ENCODE measurements around the gene ORC6. TPM values are rescaled to one million over a fixed set of nuclear protein-coding genes. Genes with fewer than 3 reads are reported as not detected.

Gene ORC6
- total RNA-seq, 1 donor from 2014 or later: 1.3 TPM

DNA sequence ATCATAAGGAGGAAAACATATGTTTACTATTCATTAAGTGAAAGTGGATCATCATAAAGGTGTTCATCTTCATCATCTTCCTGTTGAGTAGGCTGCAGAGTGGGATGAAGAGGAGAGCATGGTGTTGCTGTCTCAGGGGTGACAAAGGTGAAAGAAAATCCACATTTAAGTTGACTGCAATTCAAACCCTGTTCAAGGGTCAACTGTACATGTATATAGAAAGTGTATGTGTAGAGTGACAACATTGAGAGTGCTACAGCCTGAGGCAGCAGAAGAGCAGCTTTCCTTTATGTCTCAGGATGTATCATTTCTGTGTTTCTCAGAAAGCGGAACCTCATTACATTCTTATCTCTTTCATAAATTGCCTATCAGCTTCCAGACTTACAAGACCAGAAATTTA, 17.2 kb downstream of the ORC6 start:
- ATAC-seq (no peak), DNase-seq (no peak)
- intact Hi-C loops (cut with DNase I): no loop called here

DNA sequence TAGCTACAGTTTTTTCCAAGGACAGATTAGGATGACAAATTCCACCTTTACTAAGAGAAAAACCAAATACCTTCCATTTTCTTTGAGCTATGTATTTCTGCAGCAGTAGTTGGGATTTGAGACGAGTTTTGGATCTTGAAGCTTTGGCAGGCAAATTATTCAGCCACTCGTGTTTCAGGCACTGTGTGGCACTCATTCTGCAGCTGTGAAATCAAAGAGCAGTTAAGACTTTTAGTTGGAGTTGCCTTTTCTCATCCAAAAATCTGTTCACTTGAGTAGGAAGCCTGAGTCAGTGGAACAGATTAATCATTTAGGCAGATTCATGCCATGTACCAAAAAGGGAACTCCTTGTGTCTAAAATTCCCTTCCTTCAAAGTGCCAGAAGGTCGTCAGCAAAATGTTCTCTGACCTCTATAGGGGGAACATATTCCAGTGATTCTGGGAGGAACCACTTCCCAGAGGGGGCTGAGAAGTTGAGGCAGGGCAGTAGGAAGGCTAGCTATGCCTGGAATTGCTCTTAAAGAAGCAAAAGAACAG, 20.1 kb downstream of the ORC6 start:
- no peaks in the 10 kb centered on the region for H3K27me3 ChIP-seq (ENCODE audit: low read depth)
- no peak for ATAC-seq
- H3K27ac ChIP-seq: no peak overlapping the region
- no peak for DNase-seq
- TF ChIP-seq, protein P1, sequence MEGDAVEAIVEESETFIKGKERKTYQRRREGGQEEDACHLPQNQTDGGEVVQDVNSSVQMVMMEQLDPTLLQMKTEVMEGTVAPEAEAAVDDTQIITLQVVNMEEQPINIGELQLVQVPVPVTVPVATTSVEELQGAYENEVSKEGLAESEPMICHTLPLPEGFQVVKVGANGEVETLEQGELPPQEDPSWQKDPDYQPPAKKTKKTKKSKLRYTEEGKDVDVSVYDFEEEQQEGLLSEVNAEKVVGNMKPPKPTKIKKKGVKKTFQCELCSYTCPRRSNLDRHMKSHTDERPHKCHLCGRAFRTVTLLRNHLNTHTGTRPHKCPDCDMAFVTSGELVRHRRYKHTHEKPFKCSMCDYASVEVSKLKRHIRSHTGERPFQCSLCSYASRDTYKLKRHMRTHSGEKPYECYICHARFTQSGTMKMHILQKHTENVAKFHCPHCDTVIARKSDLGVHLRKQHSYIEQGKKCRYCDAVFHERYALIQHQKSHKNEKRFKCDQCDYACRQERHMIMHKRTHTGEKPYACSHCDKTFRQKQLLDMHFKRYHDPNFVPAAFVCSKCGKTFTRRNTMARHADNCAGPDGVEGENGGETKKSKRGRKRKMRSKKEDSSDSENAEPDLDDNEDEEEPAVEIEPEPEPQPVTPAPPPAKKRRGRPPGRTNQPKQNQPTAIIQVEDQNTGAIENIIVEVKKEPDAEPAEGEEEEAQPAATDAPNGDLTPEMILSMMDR (IDR thresholded peaks at IDR 0.05): no peak
- no peak overlapping the region for H3K4me3 ChIP-seq
- no peaks in the 10 kb centered on the region for H3K36me3 ChIP-seq
- H3K9me3 ChIP-seq: no peaks in the 10 kb centered on the region
- intact Hi-C loops (cut with DNase I): no loop called here
- no peaks in the 10 kb centered on the region for H3K4me1 ChIP-seq

More for the DNA sequence above, 17.2 kb downstream of the ORC6 start:
- TF ChIP-seq, protein P1 (IDR thresholded peaks at IDR 0.05): no peak
- Histone ChIP-seq H3K27me3 (ENCODE audit: low read depth) (no peaks in the 10 kb centered on the region), H3K4me1 (no peaks in the 10 kb centered on the region), H3K4me3 (no peak overlapping the region), H3K27ac (no peak overlapping the region), H3K36me3 (no peaks in the 10 kb centered on the region), H3K9me3 (no peaks in the 10 kb centered on the region)

DNA sequence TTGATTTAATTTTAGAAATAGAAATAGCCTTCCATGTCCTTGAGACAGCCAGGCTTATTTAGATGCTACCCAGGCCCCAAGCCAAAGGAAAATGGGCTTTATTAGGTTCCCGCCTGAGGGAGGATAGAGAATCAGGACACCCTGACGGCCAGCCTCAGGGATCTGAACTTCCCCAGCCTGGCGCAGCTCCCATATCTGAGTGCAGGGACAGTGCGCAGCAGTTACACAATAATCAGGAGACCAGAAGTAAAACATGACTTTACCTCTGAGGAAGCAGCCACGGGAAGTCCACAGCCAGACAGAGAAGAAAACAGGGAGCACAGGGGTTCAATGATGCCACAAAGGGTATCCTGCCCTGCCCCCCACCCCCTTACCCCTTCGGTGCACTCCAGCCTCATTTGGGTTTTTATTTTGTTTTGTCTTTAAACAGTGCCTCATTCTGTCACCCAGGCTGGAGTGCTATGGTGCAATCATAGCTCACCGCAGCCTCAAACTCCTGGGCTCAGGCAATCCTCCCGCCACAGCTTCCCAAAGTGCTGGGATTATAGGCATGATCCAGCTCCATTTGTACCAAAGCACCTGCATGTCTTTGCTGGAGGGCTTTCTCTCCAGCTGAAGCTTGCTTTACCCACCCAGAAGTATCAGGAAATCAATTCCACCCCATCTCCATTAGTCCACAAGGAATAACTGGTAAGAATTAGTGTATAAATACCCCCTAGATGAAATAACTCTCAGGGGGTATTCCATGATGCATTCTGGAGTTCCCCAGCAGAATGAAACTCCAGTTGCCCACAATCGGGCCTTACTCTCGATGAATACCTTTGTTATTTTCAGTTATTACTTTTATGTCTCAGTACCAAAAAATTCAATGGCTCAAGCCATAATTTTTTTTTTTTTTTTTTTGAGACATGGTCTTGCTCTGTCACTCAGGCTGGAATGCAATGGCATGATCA, 21.9 kb downstream of the ORC6 start:
- no peaks in the 10 kb centered on the region for H3K4me1 ChIP-seq
- TF ChIP-seq, protein P1 (IDR thresholded peaks at IDR 0.05): no peak
- intact Hi-C loops (cut with DNase I): no loop called here
- DNase-seq (no peak), ATAC-seq (peak; percentile 50 to 68)
- H3K27ac ChIP-seq: no peak overlapping the region
- no peaks in the 10 kb centered on the region for H3K36me3 ChIP-seq
- H3K27me3 ChIP-seq (ENCODE audit: low read depth): no peaks in the 10 kb centered on the region
- H3K4me3 ChIP-seq: no peak overlapping the region
- no peaks in the 10 kb centered on the region for H3K9me3 ChIP-seq

DNA sequence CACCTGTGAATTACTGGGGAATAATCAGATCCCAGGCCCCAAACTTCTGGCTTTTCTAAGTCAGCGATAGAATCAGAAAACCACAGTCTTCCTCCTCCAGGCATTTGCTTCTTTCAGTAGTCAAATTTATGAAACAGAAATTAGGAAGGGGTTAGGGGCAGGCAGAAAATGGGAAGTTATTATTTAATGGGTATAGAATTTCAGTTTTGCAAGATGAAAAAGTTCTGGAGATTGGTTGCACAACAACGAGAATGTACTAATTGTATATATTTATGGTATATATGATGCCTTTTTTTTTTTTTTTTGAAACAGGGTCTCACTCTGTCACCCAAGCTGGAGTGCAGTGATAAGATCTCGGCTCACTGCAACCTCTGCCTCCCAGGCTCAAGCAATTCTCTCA, 23.5 kb downstream of the ORC6 start:
- Histone ChIP-seq H3K27ac (no peak overlapping the region), H3K4me1 (no peaks in the 10 kb centered on the region), H3K4me3 (no peak overlapping the region), H3K9me3 (no peaks in the 10 kb centered on the region), H3K36me3 (no peaks in the 10 kb centered on the region), H3K27me3 (ENCODE audit: low read depth) (no peaks in the 10 kb centered on the region)
- no peak for DNase-seq
- intact Hi-C loops (cut with DNase I): no loop called here
- TF ChIP-seq, protein P1 (IDR thresholded peaks at IDR 0.05): no peak
- ATAC-seq: no peak

DNA sequence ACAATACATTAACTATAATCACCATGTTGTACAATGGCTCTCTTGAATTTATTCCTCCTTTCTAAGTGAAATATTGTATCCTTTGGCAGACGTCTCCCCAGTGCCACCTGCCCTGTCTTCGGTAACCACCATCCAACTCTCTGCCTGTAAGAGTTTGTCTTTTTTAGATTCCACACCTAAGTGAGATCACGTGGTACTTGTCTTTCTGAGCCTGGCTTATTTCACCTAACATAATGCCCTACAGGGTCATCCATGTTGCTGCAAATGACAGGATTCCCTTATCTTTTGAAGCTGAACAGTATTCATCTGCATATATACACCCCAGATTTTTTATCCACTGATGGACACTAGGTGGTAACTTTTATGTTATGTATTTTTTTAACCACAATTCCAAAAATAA, 24.2 kb downstream of the ORC6 start:
- intact Hi-C loops (cut with DNase I): no loop called here
- Histone ChIP-seq H3K4me1 (no peaks in the 10 kb centered on the region), H3K36me3 (no peaks in the 10 kb centered on the region), H3K27me3 (ENCODE audit: low read depth) (no peaks in the 10 kb centered on the region), H3K27ac (no peak overlapping the region), H3K4me3 (no peak overlapping the region), H3K9me3 (no peaks in the 10 kb centered on the region)
- no peak for DNase-seq
- no peak for ATAC-seq
- TF ChIP-seq, protein P1 (IDR thresholded peaks at IDR 0.05): no peak

Data from lower lobe of right lung (tissue), 2 donors.